ENCODE data around the gene GCH1.

The GCH1 gene

DNA sequence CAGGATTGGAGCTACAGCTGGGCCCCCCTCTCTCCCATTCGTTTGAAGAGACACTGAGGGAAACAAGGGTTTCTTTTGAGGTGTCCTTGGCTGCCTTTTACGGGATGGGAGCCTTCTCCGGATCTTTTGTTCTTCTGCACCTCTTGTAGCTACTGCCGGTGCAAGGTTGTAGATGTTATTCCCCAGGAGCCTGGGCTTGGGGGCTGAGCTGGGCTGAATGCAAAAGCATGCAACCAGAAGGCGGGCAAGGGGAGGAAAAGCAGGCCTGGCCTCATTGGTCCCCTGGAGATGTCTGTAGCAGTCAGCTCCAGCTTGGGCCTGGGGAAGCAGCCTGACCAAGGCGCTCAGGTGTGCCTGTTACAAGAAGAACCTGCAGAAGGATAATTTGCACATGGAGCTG, 110.3 kb downstream of the GCH1 start:
- H3K36me3 ChIP-seq (ENCODE audit: low read depth), result peaks cover 40% of the 10 kb centered on the region
- H3K4me3 ChIP-seq (ENCODE audit: severe bottlenecking), result no peak overlapping the region
- H3K9me3 ChIP-seq (ENCODE audit: severe bottlenecking), result no peaks in the 10 kb centered on the region
- TF ChIP-seq CTCF (IDR thresholded peaks at IDR 0.05; ENCODE audit: poor library complexity, severe bottlenecking), result no peak
- DNase-seq (ENCODE audit: low spot score) (no peak), ATAC-seq (ENCODE audit: low read depth) (no peak)
- H3K27me3 ChIP-seq (ENCODE audit: insufficient read depth, poor library complexity, severe bottlenecking), result no peaks in the 10 kb centered on the region
- no peak overlapping the region for H3K27ac ChIP-seq (ENCODE audit: poor library complexity, severe bottlenecking)
- H3K4me1 ChIP-seq (ENCODE audit: insufficient read depth, poor library complexity, severe bottlenecking), result peaks cover 5% of the 10 kb centered on the region
